Activated CD4-positive, CD25-positive, alpha-beta regulatory T cell treated with anti-CD3 and anti-CD28 coated beads, Interleukin-2, amount 50 U/mL, for 72 hours (primary cell): ENCODE data around the gene CTSW.
"Not testable (repeated sequence)": the region's sequence is repeated elsewhere in the genome, so short reads cannot be mapped to it uniquely, and the experiment has no call there.

Experiments
- DNase-seq: peaks from one replicate; pipeline ENCODE4 v3.0.0; 2021

CTSW gene, protein sequence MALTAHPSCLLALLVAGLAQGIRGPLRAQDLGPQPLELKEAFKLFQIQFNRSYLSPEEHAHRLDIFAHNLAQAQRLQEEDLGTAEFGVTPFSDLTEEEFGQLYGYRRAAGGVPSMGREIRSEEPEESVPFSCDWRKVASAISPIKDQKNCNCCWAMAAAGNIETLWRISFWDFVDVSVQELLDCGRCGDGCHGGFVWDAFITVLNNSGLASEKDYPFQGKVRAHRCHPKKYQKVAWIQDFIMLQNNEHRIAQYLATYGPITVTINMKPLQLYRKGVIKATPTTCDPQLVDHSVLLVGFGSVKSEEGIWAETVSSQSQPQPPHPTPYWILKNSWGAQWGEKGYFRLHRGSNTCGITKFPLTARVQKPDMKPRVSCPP

GRCh38 chr11:65879617-65880016, at the start of gene CTSW:
Gene CTSW, plus strand, starts transcription at chr11:65879837. Its CDS starts 18 bp downstream, at chr11:65879855.
- DNase-seq = no peak

GRCh38 chr11:65832231-65832630, 47.4 kb upstream of the CTSW start:
- not testable (repeated sequence) for DNase-seq

DNA sequence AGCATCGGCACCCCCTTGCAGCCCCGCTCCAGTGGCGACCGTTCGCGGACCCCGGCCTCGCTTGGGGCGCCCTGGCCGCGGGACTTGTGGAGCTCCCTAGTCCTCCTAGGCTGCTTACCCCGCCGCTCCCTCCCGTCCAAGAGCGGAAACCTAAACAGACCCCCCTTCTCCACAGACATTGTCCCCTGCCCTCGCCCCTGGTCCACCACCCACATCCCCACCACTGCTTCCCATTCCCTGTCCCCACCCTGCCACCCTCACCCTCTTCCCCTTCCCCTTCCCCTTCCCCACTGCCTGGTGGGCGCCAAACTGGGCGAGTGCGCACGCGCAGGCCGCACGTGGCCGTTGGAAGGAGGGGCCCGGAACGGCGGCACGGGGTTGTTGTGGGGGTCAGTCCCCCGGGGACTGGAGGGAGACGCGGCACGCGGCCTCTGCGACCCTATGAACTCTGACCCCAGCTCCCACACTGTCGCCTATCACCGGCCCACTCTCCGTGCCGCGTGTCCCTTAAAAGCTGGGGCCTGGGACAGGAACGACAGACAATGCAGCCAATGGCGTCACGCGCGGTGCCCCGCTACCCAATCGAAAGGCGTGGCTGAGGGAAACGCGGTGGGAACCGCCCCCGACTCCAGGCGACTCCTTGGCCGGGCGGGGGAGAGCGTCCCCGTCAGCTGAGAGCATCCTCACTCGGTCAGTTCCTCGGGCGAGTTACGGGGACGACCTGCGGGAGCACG, 46.2 kb upstream of the CTSW start, which contains the start of gene SNX32:
Gene SNX32, plus strand, starts transcription at position 667 of the 734 bp plus-strand sequence. CDS start 103 bp downstream, outside the sequence.
- peak; percentile 95 for DNase-seq

DNA sequence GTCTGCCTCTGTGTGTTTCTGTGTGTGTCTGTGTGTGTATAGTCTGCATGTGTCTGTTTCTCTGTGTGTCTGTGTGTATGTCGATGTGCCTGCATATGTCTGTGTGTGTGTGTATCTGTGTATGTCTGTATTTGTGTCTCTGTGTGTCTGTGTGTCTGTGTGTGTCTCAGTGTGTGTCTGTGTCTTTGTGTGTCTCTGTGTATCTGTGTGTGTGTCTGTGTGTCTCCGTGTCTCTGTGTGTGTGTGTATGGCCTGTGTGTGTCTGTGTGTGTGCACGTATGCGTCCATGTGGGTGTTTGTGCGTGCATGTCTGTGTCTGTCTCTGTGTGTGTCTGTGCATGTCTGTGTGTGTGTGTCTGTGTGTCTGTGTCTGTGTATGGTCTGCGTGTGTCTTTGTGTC, 45.4 kb upstream of the CTSW start:
- no peak for DNase-seq

DNA sequence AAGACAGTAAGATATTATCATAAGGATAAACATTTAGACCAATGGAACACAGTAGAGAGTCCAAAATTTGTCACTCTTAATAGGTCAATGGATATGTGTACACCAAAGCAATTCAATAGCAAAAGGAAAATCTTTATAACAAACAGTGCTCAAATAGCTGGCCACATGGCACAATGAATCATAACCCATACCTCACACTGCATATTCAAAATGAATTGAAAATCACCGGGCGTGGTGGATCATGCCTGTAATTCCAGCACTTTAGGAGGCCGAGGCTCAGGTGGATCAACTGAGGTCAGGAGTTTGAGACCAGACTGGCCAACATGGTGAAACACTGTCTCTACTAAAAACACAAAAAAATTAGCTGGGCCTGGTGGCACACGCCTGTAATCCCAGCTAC, 37.5 kb upstream of the CTSW start:
- no peak for DNase-seq

GRCh38 chr11:65843811-65844210, 35.8 kb upstream of the CTSW start:
- no peak for DNase-seq

DNA sequence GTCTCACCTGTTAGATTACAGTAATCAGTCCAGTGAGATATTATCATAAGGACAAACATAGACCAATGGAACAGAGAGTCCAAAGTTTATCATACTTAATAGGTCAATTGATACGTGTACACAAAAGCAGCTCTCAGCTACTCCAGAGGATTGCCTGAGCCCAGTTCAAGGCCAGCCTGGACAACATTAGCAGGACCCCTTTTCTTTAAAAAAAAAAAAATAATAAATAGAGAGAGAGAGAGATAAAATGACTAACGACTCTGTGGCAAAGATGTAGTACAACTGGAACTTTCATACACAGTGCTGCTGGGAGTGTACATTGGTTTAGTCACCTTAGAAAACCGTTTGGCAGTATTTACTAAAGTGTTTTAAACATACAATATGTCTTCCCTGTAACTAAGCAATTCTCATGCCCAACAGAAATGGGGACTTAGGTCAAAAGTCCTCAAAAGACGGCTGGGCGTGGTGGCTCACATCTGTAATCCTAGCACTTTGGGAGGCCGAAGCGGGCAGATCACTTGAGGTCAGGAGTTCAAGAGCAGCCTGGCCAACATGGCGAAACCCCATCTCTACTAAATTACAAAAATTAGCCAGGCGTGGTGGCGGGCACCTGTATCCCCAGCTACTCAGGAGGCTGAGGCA, 35.3 kb upstream of the CTSW start:
- no peak for DNase-seq

- no peak for DNase-seq
Observed at GRCh38 chr11:65847746-65848145, 31.9 kb upstream of the CTSW start.

DNA sequence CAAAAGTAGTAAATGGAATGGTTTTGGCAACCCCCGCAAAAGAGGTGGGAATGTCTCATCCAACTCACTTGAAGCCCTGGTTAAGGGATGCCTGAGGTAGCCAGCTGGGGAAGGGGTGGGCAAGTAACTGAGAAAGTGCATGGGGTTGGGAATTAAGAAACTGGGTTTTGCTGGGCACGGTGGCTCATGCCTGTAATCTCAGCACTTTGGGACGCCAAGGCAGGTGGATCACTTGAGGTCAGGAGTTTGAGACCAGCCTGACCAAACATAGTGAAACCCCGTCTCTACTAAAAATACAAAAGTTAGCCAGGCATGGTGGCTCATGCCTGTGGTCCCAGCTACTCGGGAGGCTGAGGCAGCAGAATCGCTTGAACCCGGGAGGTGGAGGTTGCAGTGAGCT, 30.9 kb upstream of the CTSW start:
- DNase-seq = not testable (repeated sequence)

- DNase-seq = no peak
Observed at GRCh38 chr11:65849366-65849765, 30.3 kb upstream of the CTSW start.

- no peak for DNase-seq
Observed at GRCh38 chr11:65849771-65850216, 29.8 kb upstream of the CTSW start.

GRCh38 chr11:65850217-65851082, 29.2 kb upstream of the CTSW start:
- no peak for DNase-seq

- DNase-seq = peak; percentile 41
Observed at GRCh38 chr11:65851083-65851579, 28.5 kb upstream of the CTSW start.

DNA sequence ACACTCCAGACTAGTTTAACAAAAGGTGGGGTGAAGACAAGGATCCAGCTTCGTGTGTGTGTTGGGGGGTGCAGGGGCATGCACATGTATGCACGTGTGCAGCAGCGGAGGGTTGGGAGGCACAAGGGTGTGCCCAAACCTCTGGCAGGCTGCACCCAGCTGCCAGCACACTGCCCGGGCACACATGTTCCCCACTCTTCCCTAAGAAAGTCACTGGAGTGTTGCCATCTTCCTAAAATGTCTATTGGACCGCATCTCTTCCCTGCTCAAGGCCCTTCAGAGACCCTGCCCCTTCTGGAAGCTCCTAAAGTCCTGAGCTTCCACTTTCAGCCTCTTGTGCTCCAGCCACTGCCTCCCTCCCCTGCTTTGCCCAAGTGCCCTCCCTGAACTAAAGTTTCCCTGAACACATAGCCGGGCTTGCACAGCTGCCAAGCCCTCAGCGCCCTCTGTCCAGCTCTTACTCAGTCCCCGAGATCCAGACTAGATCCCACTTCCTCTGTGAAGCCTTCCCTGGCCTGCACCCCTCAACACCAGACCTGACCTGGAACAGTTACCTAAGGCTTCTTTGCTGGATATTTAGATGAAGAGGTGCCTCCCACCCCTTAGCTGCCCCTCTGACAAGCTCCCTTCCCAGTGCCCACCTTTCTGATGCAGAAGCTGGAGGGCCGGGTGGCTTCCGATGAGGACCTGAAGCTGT, 27.7 kb upstream of the CTSW start:
- no peak for DNase-seq

DNA sequence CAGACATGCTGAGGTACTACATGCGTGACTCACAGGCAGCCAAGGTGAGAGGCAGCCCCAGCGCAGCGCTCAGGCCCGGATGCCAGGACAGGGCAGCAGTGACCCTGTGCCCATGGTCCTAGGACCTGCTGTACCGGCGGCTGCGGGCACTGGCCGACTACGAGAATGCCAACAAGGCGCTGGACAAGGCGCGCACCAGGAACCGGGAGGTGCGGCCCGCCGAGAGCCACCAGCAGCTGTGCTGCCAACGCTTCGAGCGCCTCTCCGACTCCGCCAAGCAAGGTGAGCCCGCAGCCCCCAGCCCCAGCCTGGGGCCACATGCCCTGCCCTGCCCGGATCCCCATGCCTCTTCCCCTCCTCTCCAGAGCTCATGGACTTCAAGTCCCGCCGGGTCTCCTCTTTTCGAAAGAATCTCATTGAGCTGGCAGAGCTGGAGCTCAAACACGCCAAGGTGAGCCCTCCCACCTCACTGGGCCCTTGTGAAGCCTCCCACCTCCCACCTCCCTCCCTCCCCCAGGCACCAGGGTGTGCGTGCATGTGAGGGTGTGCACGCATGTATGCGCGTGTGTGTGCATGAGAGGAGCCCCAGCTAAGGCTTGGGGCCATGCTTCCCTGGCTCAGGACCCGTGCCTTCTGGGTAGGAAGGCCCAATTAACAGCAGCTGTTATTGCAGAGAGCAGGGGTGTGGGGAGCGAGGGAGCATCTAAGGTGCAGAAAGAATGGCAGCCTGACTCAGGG, 27.0 kb upstream of the CTSW start:
- DNase-seq = no peak

DNA sequence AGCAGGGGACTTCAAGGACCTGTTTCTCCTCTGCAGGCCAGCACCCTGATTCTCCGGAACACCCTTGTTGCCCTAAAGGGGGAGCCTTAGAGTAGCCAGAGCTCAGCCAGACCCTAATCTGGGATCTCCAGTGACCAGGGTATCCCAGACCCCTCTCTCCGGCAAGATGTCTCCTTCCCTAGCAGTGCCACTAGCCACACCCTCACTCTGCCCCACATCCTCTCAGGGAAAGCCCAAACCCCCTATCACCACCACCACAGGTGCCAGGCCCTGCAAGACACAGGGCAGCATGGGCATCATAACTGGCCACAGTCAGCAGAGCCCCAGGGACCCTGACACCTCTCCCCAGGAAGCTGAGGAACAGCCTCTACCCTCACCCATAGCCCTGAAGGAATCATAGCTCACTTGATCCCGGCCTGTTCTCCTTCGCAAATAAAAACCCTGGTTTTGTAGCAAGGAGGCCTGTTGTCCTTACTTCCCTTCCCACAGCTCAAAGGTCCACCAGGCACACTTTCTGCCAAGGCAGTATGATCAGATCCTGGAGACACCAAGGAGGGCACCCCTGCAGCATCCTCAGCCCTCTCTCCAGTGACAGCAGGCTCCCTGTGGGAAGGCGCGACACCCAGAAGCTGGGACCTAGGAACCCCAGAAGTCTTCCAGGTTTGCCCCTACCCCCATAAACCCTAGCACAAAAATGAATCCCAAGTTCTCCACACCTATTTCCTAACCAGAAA, 26.2 kb upstream of the CTSW start:
- DNase-seq = no peak

- no peak for DNase-seq
Observed at GRCh38 chr11:65854161-65854592, 25.5 kb upstream of the CTSW start.

DNA sequence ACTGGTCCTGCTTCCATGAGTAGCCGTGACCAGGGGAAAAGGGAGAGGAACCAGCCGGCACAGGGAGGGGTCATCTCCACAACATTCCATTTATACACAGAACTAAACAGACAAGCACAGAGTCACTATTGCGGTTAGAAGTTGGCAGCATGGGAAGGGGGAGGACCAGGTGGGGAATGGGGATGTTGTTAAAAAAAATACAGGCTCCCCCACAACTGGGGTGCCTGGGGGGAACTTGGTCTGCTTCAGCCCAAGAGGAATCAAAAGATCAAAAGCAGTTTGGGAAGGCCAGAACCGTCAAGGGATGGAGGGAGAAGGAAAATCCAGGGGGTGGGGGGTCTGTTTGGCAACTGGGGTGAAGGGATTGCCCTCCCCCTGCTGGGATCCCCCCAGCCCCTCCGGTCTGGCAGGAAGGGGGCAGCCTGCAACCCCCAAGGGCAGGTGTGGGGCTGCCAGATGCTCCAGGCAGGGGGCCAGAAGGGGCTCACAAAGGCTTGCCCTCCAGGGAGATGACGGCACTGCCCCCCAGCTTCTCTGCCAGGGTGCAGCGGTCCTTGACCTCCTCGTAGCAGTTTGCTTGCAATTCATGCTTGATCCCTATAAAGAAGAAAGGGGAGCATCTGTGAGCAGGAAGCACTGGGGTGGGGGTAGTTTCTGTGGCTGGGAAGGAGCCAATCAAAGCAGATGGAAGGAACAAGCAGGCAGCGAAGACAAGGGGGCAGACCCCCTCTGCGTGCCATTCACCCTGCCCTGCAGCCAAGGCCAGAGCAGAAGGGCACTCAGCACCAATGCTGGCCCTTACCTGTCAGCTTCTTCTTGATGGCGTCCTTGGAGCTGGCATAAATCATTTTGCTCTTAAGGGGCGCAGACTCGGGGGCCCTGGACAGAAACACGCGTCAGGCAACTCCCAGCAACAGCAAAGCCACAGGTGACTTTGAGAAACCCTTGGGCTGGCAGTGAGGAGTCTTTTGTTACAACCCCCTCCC, 24.5 kb upstream of the CTSW start:
- no peak for DNase-seq

DNA sequence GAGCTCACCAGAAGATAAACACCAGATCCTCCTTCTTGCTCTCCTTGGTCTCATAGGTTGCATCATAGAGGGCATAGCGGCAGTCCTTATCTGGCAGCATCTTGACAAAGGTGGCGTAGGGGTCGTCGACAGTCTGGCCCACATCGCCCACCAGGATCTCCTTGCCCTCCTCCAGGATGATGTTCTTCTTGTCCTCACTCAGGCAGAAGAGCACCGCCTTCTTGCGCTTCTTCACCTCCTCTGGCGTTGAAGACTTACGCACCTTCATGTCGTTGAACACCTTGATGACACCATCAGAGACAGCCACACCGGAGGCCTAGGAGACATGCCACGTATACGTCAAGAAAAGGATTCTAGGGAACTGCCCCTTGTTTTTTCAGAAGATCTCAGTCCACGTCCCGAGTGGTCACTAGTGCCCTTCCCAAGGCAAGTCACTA, 23.7 kb upstream of the CTSW start:
- DNase-seq = no peak
